NCI-H1417 treated with DMSO at 0.1 percent for 48 hours (cell line): Measurements from ENCODE around the gene ZNF490.
"Not testable (repeated sequence)": the region's sequence is repeated elsewhere in the genome, so short reads cannot be mapped to it uniquely, and the experiment has no call there.

ENCODE experiments used
- DNase-seq: peaks from one replicate; lab custom pipeline; 2025; lab: John Stamatoyannopoulos, UW

Gene ZNF490

GRCh38 chr19:12621253-12622024 is 10.8 kb upstream of the ZNF490 start:
- DNase-seq = not testable (repeated sequence)

DNA sequence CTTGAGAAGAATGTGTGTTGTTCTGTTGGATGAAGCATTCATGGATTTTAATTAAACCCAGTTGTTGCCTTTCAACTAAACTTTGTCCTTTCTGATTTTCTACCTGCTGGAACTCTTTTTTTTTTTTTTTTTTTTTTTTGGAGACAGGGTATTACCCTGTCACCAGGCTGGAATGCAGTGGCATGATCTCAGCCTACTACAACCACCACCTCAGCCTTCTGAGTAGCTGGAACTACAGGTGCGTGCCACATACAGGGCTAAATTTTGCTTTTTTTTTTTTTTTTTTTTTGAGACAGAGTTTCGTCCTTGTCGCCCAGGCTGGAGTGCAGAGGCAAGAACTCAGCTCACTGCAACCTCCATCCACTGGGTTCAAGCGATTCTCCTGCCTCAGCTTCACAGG is 7.0 kb upstream of the ZNF490 start:
- no peak for DNase-seq

DNA sequence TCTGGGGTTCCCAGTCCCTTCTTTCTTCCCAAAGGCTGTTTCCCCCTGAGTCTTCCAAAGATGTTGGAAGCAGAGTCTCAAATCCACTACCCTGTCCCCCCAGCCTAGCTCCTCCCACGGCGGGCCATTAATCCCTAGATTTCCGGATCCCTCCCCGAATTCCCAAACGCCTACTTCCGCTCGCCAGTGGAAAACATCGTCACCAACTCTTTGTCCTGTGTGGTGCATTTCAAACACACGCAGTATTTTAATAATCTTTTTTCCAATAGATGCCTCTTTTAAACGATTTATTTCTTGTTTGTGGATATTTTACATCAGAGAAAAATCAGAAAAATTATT is 717 bp upstream of the ZNF490 start:
- DNase-seq = no peak

GRCh38 chr19:12607631-12608030 is 3.0 kb downstream of the ZNF490 start:
- no peak for DNase-seq

- no peak for DNase-seq
Observed at GRCh38 chr19:12606796-12607195, 3.8 kb downstream of the ZNF490 start.

GRCh38 chr19:12603714-12604113 is 6.9 kb downstream of the ZNF490 start:
- no peak for DNase-seq

DNA sequence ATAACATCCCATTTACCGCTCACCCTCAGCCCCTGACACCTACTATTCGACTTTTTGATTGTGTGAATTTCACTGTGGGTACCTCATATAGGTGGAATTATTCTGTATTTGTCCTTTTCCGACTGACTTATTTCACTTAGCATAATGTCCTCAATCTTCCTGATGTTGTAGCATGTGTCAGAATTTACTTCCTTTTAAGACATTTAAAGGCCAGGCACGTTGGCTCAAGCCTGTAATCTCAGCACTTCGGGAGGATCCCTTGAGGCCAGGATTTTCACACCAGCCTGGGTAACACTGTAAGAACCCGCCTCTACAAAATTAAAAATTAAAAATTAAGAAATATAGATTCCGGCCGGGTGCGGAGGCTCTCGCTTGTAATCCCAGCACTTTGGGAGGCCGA is 13.0 kb downstream of the ZNF490 start:
- no peak for DNase-seq

GRCh38 chr19:12596927-12597548 is 13.6 kb downstream of the ZNF490 start:
- no peak for DNase-seq

GRCh38 chr19:12596485-12596884 is 14.1 kb downstream of the ZNF490 start:
- no peak for DNase-seq

DNA sequence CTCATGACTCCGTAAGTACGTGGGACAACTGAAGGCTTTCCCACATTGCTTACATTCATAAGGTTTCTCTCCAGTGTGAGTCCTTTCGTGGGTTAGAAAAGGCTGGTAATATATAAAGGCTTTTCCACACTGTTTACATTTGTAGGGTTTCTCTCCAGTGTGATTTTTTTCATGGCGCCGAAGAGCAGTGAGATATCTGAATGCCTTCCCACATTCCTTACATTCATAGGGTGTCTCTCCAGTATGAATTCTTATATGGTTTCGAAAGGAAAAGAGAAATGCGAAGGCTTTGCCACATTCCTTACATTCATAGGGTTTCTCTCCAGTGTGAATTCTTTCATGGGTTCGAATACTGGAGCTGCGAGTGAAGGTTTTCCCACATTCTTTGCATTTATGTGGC is 29.5 kb downstream of the ZNF490 start:
- DNase-seq = no peak

DNA sequence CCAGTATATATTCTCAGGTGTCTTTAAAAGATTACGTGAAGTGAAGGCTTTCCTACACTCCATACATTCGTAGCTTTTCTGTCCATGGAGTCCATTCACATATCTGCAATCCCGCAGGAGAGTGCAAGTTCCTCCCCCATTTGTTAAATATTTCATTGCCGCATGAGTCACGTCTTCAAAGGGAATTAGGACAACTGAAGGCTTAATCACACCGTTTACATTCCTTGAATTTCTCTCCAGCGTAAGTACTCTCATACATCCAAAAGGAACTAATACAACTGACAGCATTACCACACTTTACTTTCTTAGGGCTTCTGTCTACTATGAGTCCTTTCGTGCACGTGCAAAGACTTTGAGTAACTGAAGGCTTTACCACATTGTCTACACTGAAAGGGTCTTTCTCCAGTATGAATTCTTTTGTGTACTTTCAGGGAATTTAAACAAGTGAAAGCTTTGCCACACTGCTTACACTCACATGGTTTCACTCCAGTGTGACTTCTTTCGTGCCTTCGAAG is 30.4 kb downstream of the ZNF490 start:
- no peak for DNase-seq

DNA sequence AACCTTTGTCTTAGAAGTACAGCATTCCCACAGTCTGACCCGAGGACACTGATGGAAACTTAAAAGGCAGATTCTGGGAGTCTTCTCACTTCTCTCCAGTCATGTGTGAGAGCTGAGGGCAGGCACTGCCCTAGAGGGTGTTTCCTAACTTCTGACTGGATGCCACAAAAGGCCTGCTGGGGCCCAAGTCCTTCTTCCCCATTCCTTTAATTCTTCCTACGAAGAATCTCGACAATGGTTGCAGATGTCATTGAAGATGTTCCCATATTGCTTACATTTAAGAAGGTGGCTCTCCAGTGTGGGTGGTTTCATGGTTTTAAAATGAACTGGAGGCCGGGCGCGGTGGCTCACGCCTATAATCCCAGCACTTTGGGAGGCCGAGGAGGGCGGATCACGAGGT is 32.0 kb downstream of the ZNF490 start:
- no peak for DNase-seq

- DNase-seq = no peak
Observed at GRCh38 chr19:12574036-12574435, 36.6 kb downstream of the ZNF490 start.

DNA sequence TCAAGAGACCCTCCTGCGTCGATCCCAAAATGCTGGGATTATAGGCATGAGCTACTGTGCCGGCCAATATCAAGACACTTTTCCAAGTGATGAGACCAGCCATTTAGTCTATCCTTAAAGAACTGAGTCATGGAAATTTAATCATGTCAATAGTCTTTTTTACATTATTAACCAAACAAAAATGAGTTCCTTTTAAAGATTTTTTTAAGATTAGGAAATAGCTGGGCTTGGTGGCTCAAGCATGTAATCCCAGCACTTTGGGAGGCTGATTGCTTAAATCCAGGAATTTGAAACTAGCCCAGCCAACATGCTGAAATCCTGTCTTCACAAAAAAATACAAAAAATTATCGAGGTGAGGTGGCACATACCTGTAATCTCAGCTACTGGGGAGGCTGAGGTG is 42.7 kb downstream of the ZNF490 start:
- DNase-seq = no peak

DNA sequence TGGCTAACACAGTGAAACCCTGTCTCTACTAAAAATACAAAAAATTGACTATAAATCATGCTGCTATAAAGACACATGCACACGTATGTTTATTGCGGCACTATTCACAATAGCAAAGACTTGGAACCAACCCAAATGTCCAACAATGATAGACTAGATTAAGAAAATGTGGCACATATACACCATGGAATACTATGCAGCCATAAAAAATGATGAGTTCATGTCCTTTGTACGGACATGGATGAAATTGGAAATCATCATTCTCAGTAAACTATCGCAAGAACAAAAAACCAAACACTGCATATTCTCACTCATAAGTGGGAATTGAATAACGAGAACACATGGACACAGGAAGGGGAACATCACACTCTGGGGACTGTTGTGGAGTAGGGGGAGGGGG is 44.2 kb downstream of the ZNF490 start:
- DNase-seq = not testable (repeated sequence)

- peak; percentile 37 for DNase-seq
Observed at GRCh38 chr19:12564016-12564664, 46.5 kb downstream of the ZNF490 start.

DNA sequence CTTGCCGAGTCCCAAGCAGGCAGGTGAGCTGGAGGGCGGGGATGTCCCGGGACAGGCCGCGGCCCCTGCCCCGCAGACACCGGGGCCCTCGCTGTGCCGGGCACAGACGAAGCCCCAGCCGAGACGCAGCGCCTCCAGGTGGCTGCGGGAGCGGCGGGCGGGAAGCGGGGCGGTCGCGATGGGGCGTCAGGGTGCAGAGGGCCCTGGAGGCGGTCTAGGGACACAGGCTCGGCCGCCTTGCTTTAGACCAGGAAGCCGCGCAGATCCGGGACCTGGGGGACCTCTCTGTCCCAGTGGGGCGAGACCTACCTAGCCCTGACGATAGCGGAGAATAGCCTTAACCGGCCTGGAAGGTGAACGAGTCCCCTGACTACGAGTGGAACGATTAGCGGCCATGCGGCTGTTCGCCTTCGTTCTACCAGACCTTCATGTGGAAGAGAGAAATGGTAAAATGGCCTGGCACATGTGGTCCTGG is 55.1 kb downstream of the ZNF490 start:
- no peak for DNase-seq

DNA sequence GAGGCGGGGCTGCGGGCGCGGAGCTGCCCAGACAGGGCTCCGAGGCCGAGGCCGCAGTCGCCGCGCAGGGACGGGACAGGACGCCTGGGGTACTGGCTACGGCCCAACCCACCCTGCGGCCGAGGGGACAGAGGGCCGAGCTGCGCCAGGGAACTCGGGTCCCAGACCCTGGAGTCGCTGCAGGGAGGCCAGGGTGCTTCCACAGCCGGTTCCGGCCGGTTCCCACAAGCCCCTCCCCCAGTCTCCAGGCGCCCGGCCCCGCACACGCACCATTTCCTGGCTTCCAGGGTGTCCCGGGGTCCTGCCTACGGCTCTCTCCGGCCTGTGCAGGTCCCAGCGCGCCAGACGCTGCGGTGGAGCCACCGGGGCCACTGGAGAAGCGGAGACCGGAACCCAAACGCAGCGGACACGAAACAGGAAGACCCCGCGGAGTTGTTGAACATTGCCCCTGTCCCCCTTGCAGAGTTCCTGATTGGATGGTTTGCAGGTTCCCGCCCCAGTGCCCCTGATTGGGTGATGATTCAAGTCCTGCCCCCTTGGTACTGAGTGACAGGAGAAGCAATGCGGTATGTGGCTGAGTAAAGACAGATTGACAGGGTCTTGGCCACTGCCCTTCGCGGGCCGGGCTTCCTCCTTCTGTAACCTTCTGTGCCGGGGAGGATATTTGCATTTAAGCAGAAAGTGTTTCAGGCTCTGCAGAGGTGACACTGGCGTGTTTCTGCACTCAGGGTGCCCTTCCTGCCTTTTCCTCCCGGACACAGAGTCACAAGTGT is 59.4 kb downstream of the ZNF490 start, which contains the start of gene ZNF564:
TSS of gene ZNF564 (minus strand) at position 423 of the 773 bp plus-strand sequence. CDS start at position 273, 150 bp downstream.
- peak; percentile 99 for DNase-seq

- DNase-seq = no peak
Observed at GRCh38 chr19:12546903-12547302, 63.7 kb downstream of the ZNF490 start.

DNA sequence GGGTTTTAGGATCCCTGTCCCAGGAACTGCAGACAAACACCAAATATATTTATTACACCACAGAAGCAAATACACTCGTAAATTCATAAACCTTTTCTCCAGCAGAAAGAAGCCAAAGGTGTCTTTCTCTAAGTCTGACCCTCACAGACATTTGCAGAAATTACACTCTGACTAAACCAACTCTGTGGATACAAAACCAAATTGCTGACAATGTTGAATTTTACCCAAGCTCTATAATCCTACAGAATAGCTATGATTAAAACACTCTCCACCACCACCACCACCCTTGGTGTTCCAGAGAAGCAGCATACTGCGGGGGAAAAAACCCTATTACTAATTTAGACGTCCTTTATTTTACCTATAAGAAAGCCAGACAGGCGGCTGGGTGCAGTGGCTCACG is 64.5 kb downstream of the ZNF490 start:
- DNase-seq = no peak

GRCh38 chr19:12545267-12545666 is 65.3 kb downstream of the ZNF490 start:
- DNase-seq = no peak

DNA sequence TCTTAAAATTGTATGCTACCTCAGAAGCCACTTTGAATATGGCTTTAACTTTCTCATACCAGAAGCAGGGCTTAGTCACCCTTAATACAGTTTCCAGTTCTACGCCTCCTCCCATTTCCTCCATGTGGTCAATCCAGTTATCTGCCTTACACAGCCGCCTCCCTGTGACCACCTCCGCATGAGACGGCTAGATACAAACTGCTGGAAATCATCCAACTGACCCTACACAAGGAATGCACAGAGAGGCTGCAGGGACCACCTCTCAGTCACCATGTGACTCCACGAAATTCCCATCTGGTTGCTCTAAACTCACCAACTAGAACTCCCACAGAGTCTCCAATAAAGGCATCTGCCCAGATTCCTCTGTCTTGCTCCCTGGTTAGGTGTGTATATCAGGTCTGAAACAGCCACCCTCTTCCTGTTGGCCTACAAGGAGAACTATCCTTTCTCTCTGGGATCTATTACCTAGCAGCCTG is 66.2 kb downstream of the ZNF490 start:
- no peak for DNase-seq
